HG03439 (cell line): ENCODE results near the gene RNF19B.

Experiments used
- ATAC-seq: cut with Tn5 transposase; IDR thresholded peaks from one replicate; pipeline ENCODE4 v1.9.1; 2021; ENCODE audit warnings: mild to moderate bottlenecking, moderate library complexity; ENCODE audit not compliant: unreplicated experiment

The RNF19B gene

DNA sequence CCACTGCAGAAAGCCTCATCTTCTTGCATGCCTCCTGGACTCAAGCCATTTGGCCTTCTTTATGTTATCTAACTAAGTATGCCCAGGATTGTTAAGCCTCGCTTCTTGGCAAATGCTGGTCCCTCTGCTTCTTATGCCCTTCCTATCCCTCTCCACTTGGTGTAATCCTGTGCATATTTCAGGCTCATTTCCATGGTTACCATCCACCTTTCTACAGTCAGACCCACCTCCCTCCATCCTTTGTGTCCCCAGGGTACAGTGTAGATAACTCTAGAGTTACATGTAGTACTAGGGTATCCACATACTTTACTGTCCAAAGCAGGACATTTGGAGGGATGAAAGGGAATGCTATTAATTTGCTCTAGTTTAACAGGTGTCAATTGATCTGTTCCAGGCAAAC lies 6.5 kb upstream of the RNF19B start:
- ATAC-seq = no peak

GRCh38 chr1:32969566-32969965 lies 5.0 kb upstream of the RNF19B start:
- ATAC-seq = no peak

DNA sequence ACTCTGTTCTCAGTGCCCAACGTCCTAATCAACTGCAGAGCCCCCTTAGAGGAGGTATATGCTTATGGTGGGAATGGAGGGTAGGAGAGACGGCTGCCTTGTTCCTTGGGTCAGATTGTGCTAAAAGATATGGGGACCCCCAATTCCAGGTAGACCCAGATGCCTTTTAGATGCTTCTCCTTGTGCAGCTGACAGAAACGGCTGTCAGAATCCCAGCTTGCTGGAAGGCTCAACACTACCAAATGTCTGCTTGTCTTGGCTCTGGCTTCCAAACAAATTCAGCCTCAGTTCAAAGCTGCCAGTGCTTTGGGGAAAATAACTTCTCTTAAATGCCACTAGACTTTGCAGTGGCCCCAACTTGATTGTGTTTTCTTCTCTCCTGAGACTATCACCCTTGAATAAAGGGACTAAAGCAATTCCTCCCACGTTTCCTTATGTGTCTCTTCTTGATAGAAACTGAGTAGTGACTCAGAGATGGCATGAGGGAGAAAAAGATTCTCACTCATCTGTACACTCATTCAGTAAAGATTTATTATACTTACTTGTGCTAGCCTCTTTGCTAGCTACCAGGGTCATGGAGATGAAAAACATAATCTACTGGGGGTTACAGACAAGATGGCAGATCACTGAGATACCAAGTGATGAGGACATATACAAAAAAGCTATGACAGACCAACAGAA lies 3.4 kb upstream of the RNF19B start:
- no peak for ATAC-seq

- no peak for ATAC-seq
These were observed 2.3 kb upstream of the RNF19B start for GRCh38 chr1:32966900-32967299.

DNA sequence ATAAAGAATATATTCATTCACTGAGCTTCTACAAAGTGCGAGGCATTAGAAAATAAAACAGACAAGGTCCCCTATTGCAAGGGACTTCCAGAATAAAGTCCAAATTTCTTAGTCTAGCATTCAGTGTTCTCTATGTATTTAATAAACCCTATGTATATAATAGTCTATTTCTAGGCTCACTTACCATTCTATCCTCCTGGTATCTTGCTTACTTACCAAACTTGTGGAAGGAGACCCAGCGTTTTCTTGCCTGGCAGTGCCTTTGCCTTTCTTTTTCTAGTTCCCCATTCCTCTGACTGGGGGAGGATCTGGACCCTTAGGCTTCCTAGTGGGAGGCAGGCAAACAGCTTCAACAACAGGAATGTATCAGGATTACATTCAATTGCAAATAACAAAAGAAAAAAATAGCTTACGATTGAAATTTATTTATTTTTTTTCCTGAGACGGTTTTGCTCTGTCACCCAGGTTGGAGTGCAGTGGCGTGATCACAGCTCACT lies 690 bp upstream of the RNF19B start:
- ATAC-seq = no peak

DNA sequence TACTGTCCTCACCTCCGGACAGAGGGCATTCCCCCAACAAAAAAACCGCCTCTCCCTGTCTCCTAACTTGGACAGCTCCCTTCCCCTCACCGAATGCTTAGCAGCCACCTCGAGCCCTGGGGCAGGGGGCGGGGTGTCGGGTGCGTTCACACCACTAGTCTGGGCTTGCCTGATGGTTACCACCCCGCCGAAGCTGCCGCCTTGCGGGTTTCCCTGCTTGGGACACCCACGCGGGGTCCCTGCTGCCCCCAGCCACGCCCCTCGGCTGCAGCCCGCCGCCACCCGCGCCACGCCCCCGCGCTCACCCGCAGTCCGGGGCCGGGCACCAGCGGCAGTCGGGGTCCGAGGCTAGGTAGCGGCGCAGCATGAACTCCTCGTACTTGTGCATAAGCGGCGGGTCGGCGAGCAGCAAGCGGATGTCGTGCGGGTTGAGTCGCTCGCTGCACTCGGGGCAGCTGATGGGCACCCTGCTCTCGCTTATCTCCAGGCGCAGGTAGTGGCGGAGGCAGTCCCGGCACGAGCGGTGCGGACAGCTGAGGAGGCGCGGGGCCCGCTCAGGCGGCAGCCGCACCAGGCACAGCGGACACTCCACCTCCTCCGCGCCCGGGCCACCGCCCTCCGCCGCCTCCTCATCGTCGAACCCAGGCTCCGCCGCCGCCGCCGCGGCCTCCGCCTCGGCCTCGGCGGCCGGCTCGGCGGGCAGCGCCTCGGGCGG lies 706 bp downstream of the RNF19B start:
- ATAC-seq = peak; percentile 38

- ATAC-seq = no peak
These were observed 2.2 kb downstream of the RNF19B start for GRCh38 chr1:32962248-32962896.

GRCh38 chr1:32960819-32961355 lies 3.7 kb downstream of the RNF19B start:
- no peak for ATAC-seq

GRCh38 chr1:32960342-32960741 lies 4.3 kb downstream of the RNF19B start:
- ATAC-seq = no peak

DNA sequence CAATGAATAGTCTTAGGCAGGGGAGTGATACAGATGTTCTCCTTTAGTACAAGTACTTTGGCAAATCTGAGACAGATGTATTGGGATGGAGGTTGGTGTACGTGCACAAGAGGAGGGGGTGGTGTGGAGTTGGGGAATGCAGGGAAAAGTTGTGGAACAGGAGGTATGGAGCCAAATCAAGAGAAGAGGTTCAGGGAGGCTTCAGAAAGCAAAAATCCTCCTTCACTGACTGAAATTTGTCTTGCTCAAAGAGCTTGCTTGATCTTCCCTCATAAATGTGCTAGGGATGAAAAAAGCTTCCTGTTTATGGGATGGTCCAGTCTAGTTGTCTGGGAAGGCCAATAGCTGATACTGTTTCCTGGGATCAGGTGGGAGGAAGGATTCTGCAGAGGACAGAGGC lies 5.8 kb downstream of the RNF19B start:
- no peak for ATAC-seq

GRCh38 chr1:32957017-32957416 lies 7.6 kb downstream of the RNF19B start:
- no peak for ATAC-seq

DNA sequence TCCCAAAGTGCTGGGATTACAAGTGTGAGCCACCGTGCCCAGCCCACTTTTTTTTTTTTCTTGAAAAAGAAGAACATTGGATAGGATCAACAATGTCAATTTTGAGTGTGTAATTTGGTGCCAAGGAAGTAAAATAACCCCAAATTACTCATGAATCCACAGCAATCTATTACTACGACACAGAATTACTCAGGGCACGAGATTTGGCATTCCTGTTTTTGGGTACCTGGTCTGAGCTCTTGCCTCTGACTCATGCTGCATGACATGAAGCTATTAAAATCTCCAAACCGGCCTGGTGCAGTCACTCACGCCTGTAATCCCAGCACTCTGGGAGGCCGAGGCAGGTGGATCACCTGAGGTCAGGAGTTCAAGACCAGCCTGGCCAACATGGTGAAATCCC lies 10.4 kb downstream of the RNF19B start:
- no peak for ATAC-seq

DNA sequence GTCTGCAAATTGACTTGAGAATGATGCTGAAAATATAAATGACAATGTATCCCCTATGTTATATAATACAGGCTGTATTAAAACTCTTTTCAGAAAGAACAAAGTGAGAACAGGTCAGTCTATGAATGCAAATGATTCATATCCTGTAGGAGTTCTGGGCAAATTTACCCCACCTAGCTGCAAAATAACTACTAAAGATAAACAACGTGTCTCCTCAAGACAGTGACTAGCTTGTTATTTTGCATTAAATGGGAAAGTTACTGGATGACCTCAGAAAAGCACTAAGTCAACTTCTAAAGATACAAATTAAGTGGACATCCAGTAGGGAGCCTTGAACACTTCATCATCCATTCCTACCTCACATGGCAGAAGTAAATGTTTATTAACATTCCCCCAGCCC lies 11.1 kb downstream of the RNF19B start:
- no peak for ATAC-seq

GRCh38 chr1:32949519-32949918 lies 15.1 kb downstream of the RNF19B start:
- ATAC-seq = no peak

DNA sequence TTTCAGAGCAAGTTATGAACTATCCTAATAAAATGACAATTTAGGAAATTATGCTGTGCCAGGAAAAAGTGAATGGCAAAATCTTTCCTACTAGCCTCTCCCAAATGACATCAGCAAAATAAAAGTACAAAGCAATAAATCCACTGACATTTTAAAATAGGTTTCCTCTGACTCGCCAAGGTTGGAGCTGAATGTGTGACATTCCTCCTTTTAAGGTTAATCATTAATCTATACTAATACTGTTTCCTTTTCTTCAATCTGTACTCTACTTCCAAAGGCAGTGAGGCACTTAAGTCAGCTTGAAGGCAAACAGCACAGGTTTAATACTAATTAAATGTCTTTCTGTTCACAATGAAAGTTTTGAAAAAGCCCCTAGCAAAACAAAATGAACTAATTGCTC lies 15.7 kb downstream of the RNF19B start:
- ATAC-seq = no peak

GRCh38 chr1:32948390-32948722 lies 16.3 kb downstream of the RNF19B start:
- ATAC-seq = no peak

GRCh38 chr1:32947669-32948389 lies 16.8 kb downstream of the RNF19B start:
- no peak for ATAC-seq

- ATAC-seq = no peak
These were observed 18.2 kb downstream of the RNF19B start for GRCh38 chr1:32946413-32946812.

DNA sequence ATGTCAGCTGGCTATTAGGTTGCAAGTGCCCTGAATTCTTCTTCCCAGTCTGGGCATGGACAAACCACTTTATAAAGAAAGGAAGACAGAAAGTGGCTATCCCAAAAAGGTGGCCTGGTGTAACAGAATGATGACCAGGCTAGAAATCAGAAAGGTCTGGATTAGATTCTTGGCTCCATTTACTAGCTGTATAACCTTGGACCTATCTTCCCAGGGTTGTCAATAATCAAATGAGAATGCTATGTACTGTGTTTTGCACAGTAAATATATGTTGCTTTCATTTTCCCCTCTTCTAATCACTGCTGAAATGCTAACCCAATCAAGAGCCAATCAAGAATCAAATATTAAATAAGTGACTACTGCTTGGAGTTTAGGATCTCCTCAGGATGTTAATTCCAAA lies 20.4 kb downstream of the RNF19B start:
- no peak for ATAC-seq

- ATAC-seq = no peak
These were observed 24.8 kb downstream of the RNF19B start for GRCh38 chr1:32939655-32940371.

DNA sequence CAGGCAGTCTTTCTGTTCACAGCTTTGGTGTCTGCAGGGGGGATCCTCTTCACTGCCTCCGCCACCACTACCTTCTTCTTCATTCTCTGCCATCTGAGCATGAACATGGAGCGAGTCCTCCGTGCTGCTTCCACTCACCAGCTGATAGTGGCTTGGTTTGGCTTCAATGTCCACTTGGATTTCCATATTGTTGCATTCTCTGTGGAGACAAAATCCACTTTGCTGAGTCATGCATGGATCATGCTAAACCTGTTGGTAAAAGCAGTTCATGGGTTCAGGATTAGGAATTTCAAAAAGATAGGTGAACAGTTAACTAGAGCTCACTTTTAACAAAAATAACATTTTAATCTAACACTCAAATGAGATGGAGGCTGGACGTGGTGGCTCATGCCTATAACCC lies 27.5 kb downstream of the RNF19B start:
- no peak for ATAC-seq
